Fibroblast of mammary gland (primary cell): ENCODE data around the gene TTLL9.

Source experiments
- DNase-seq: peaks from one replicate; pipeline ENCODE4 v3.0.0-alpha.2; 2010; ENCODE audit warnings: low read depth
- H3K4me3 ChIP-seq: 2 replicates; pipeline ENCODE4 v1.5.1; 2011; ENCODE audit warnings: low read depth, mild to moderate bottlenecking, low read length, moderate library complexity; ENCODE audit not compliant: control insufficient read depth
- CTCF ChIP-seq: conservative IDR thresholded peaks from 2 replicates; pipeline ENCODE4 v1.5.1; 2011; ENCODE audit warnings: low read depth, low read length, inconsistent platforms; ENCODE audit not compliant: control insufficient read depth, insufficient read depth

Gene TTLL9

GRCh38 chr20:31869942-31870725, at the start of gene TTLL9, which contains the start of gene DUSP15:
TTLL9 (plus strand) TSS chr20:31870634; CDS start chr20:31871127, 493 bp downstream.
DUSP15 (minus strand) TSS chr20:31870527; CDS start chr20:31870337, 190 bp downstream.
- no peak for TF ChIP-seq CTCF
- peak within 1 kb of the TSS; percentile 12 for H3K4me3 ChIP-seq
- DNase-seq = no peak

- TF ChIP-seq CTCF = no peak
- no peak for DNase-seq
- H3K4me3 ChIP-seq = no peak overlapping the region
These were observed 49.0 kb upstream of the TTLL9 start for GRCh38 chr20:31821427-31821826.

GRCh38 chr20:31822421-31823330, 47.8 kb upstream of the TTLL9 start:
- no peak overlapping the region for H3K4me3 ChIP-seq
- TF ChIP-seq CTCF = peak; percentile 83

GRCh38 chr20:31823360-31824124, 46.9 kb upstream of the TTLL9 start:
- DNase-seq = no peak
- no peak overlapping the region for H3K4me3 ChIP-seq
- TF ChIP-seq CTCF = no peak

More at GRCh38 chr20:31822421-31823330, 47.8 kb upstream of the TTLL9 start:
- DNase-seq = peak; percentile 48

GRCh38 chr20:31824125-31824485, 46.3 kb upstream of the TTLL9 start:
- no peak for TF ChIP-seq CTCF
- no peak for DNase-seq
- no peak overlapping the region for H3K4me3 ChIP-seq

- no peak overlapping the region for H3K4me3 ChIP-seq
- no peak for DNase-seq
- no peak for TF ChIP-seq CTCF
These were observed 45.7 kb upstream of the TTLL9 start for GRCh38 chr20:31824554-31825313.
